Common myeloid progenitor, CD34-positive (primary cell): ENCODE data around the gene CEACAM19.
A peak's percentile ranks its signal among the peaks of the same experiment; 100 is the strongest.
"Not testable (repeated sequence)": the region's sequence is repeated elsewhere in the genome, so short reads cannot be mapped to it uniquely, and the experiment has no call there.

Experiments used
- CTCF ChIA-PET: fragments of 350-600 bp; sonication (Branson Sonifier 250); formaldehyde crosslinking; loops from one replicate; lab custom pipeline; 2021; ENCODE audit warnings: antibody characterized with exemption; lab: Charles Lee
- POLR2A ChIA-PET: fragments of 350-600 bp; sonication (Branson Sonifier 250); formaldehyde crosslinking; loops from one replicate; lab custom pipeline; 2021; ENCODE audit warnings: antibody characterized with exemption; lab: Charles Lee
- DNase-seq, 3 donors: peaks; one replicate each; pipeline versions ENCODE4 v3.0.0 to v3.0.0-alpha.2; 2013
- H3K27ac ChIP-seq, 2 experiments: 1 replicate in 1 of 2; 2 replicates in 1 of 2; pipeline ENCODE4 v1.7.0; 2013; ENCODE audit warnings: inconsistent platforms in 2 of 2, low read length in 2 of 2, mild to moderate bottlenecking in 2 of 2, low read depth in 1 of 2, moderate library complexity in 1 of 2; ENCODE audit not compliant: severe bottlenecking in 2 of 2, insufficient read depth in 1 of 2, poor library complexity in 1 of 2
- H3K27me3 ChIP-seq, 5 experiments: replicated peaks in 2 of 5; 1 replicate in 3 of 5; 2 replicates in 2 of 5; pipeline versions ENCODE4 v1.6.1 to v1.7.0; 2013; ENCODE audit warnings: low read length in 4 of 5, mild to moderate bottlenecking in 2 of 5, moderate library complexity in 2 of 5, inconsistent platforms in 1 of 5; ENCODE audit not compliant: insufficient read depth in 5 of 5, control insufficient read depth in 4 of 5
- H3K36me3 ChIP-seq, 4 experiments: 1 replicate in 2 of 4; 2 replicates in 2 of 4; pipeline versions ENCODE4 v1.6.1 to v1.7.0; 2013; ENCODE audit warnings: low read length in 3 of 4, control low read depth in 1 of 4, mild to moderate bottlenecking in 1 of 4; ENCODE audit not compliant: control insufficient read depth in 4 of 4, insufficient read depth in 4 of 4
- H3K4me1 ChIP-seq, 4 experiments: 1 replicate in 3 of 4; 2 replicates in 1 of 4; pipeline versions ENCODE4 v1.6.1 to v1.7.1; 2013; ENCODE audit warnings: low read length in 3 of 4, mild to moderate bottlenecking in 3 of 4, control low read depth in 1 of 4, inconsistent platforms in 1 of 4, moderate library complexity in 1 of 4; ENCODE audit not compliant: control insufficient read depth in 4 of 4, insufficient read depth in 4 of 4; ENCODE audit errors: control extremely low read depth in 1 of 4
- H3K4me3 ChIP-seq, 7 experiments: 1 replicate in 4 of 7; 2 replicates in 3 of 7; pipeline versions ENCODE4 v1.5.1 to v1.7.0; 2013; ENCODE audit warnings: mild to moderate bottlenecking in 7 of 7, low read length in 6 of 7, moderate library complexity in 6 of 7, inconsistent platforms in 2 of 7, low read depth in 2 of 7, control low read depth in 1 of 7; ENCODE audit not compliant: insufficient read depth in 4 of 7, control insufficient read depth in 1 of 7; ENCODE audit errors: extremely low read depth in 1 of 7
- H3K9me3 ChIP-seq, 5 experiments: 1 replicate in 4 of 5; 2 replicates in 1 of 5; pipeline versions ENCODE4 v1.6.1 to v1.7.1; 2013; ENCODE audit warnings: low read length in 4 of 5, mild to moderate bottlenecking in 2 of 5, inconsistent platforms in 1 of 5, low read depth in 1 of 5, moderate library complexity in 1 of 5; ENCODE audit not compliant: control insufficient read depth in 4 of 5, insufficient read depth in 2 of 5; ENCODE audit errors: control extremely low read depth in 1 of 5
- WGBS: methylation state at CpG from one replicate; pipeline ENCODE4 v1.1.5; 2013; ENCODE audit not compliant: insufficient coverage; 5-methylcytosine and 5-hydroxymethylcytosine counted together

CEACAM19 gene

GRCh38 chr19:44720396-44720795, 49.1 kb downstream of the CEACAM19 start:
- H3K36me3 ChIP-seq, H3K27ac ChIP-seq, H3K27me3 ChIP-seq, H3K9me3 ChIP-seq, H3K4me3 ChIP-seq, DNase-seq: not testable (repeated sequence)
- H3K4me1 ChIP-seq = peaks cover 10 to 69% (median 66%) of the 10 kb centered on the region in 4 experiments
- ChIA-PET POLR2A (interaction anchor here (1.4 kb wide), 1 partner anchor 31 kb away, joined by 4 read pairs; no protein-coding TSS in a partner anchor), CTCF (interaction anchor here (1.3 to 15.1 kb wide), 3 partner anchors 21 to 50 kb away, joined by 4 to 306 read pairs (median 109); no protein-coding TSS in a partner anchor)
- 97% methylated on average over 9 of the region's 9 CpGs for WGBS

- 96% methylated on average over 5 of the region's 6 CpGs for WGBS
- DNase-seq = no peak
- Histone ChIP-seq H3K27ac (no peak overlapping the region), H3K9me3 (peaks cover 0 to under 1% (median 0%) of the 10 kb centered on the region in 5 experiments), H3K27me3 (no peaks in the 10 kb centered on the region), H3K36me3 (no peaks in the 10 kb centered on the region), H3K4me3 (no peak overlapping the region), H3K4me1 (peaks cover 10 to 74% (median 70%) of the 10 kb centered on the region in 4 experiments)
- POLR2A ChIA-PET = interaction anchor here (0.6 to 1.7 kb wide), 2 partner anchors 23 to 33 kb away, joined by 4 to 17 read pairs; no protein-coding TSS in a partner anchor
- CTCF ChIA-PET = interaction anchor here (0.6 to 15.1 kb wide), 10 partner anchors 7 to 889 kb away, joined by 3 to 306 read pairs (median 14); no protein-coding TSS in a partner anchor
Observed at GRCh38 chr19:44720945-44721344, 49.7 kb downstream of the CEACAM19 start.

GRCh38 chr19:44721369-44721768, 50.1 kb downstream of the CEACAM19 start:
- CTCF ChIA-PET = interaction anchor here (0.6 to 15.1 kb wide), 16 partner anchors 8 to 890 kb away, joined by 3 to 306 read pairs (median 6); no protein-coding TSS in a partner anchor
- POLR2A ChIA-PET = interaction anchor here (0.6 to 1.9 kb wide), 6 partner anchors 23 to 50 kb away, joined by 4 to 17 read pairs (median 8); no protein-coding TSS in a partner anchor
- not testable (repeated sequence) for H3K27ac ChIP-seq, H3K27me3 ChIP-seq, H3K4me3 ChIP-seq, H3K9me3 ChIP-seq, DNase-seq, H3K36me3 ChIP-seq
- WGBS = no CpG with 5 or more reads among the region's 5 CpGs
- peaks cover 10 to 77% (median 71%) of the 10 kb centered on the region in 4 experiments for H3K4me1 ChIP-seq

GRCh38 chr19:44722131-44723121, 51.1 kb downstream of the CEACAM19 start:
- H3K9me3 ChIP-seq = no peaks in the 10 kb centered on the region

GRCh38 chr19:44723299-44723951, 52.1 kb downstream of the CEACAM19 start:
- peak in 2 of 3 donors; percentile 79 to 83 for DNase-seq
- ChIA-PET POLR2A (interaction anchor here (0.6 to 2.3 kb wide), 9 partner anchors 9 to 99 kb away, joined by 3 to 18 read pairs (median 4); no protein-coding TSS in a partner anchor), CTCF (interaction anchor here (0.7 to 15.1 kb wide), 35 partner anchors 10 to 230 kb away, joined by 3 to 306 read pairs (median 5); partner anchors contain the start of genes BCAM, BCL3 and NECTIN2)
- Histone ChIP-seq H3K4me3 (peak overlapping the region in 1 of 7 experiments; percentile 2), H3K4me1 (peaks cover 10 to 81% (median 72%) of the 10 kb centered on the region in 4 experiments), H3K9me3 (no peaks in the 10 kb centered on the region), H3K27me3 (no peaks in the 10 kb centered on the region), H3K27ac (no peak overlapping the region), H3K36me3 (no peaks in the 10 kb centered on the region)
- WGBS = 44% methylated on average over 8 of the region's 10 CpGs

More at GRCh38 chr19:44722131-44723121, 51.1 kb downstream of the CEACAM19 start:
- CTCF ChIA-PET = interaction anchor here (1.0 to 15.1 kb wide), 21 partner anchors 9 to 145 kb away, joined by 3 to 306 read pairs (median 7); partner anchors contain the start of genes BCL3 and NECTIN2
- no peaks in the 10 kb centered on the region for H3K36me3 ChIP-seq
- peak overlapping the region in 3 of 7 experiments; percentile 7 to 57 (median 22) for H3K4me3 ChIP-seq
- 11% methylated on average over 14 of the region's 21 CpGs for WGBS
- peak overlapping the region in 1 of 2 experiments; percentile 39 for H3K27ac ChIP-seq
- H3K4me1 ChIP-seq = peaks cover 10 to 79% (median 71%) of the 10 kb centered on the region in 4 experiments
- peak; percentile 78 to 94 (median 94) for DNase-seq
- POLR2A ChIA-PET = interaction anchor here (0.6 to 1.9 kb wide), 11 partner anchors 10 to 152 kb away, joined by 3 to 17 read pairs (median 3); no protein-coding TSS in a partner anchor
- no peaks in the 10 kb centered on the region for H3K27me3 ChIP-seq

DNA sequence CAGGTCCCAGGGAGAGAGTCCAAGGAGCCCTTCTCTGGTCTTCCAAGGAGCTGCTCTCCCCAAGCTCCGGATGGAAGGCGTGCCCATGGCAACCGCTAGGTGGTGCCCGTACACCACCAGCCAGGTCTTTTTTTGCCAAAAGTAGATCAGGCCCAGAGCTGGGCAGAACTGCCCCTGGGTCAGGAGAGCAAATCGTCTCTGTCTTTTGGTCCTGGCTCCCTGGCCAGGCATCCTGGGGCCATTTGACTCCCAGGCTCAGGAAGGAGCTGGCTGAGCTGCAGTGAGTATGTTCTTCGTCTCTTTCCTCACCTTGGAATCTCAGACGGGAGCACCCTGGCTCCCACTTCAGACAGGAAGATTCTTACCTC, 52.7 kb downstream of the CEACAM19 start:
- POLR2A ChIA-PET = interaction anchor here (1.1 to 2.3 kb wide), 5 partner anchors 15 to 47 kb away, joined by 3 to 18 read pairs (median 4); no protein-coding TSS in a partner anchor
- Histone ChIP-seq H3K36me3 (no peaks in the 10 kb centered on the region), H3K9me3 (no peaks in the 10 kb centered on the region), H3K4me1 (peaks cover 10 to 76% (median 68%) of the 10 kb centered on the region in 4 experiments), H3K27ac (no peak overlapping the region), H3K4me3 (peak overlapping the region in 1 of 7 experiments; percentile 2), H3K27me3 (no peaks in the 10 kb centered on the region)
- DNase-seq = peak; percentile 78 to 85 (median 82)
- CTCF ChIA-PET = interaction anchor here (0.7 to 15.1 kb wide), 31 partner anchors 10 to 230 kb away, joined by 3 to 306 read pairs (median 6); partner anchors contain the start of genes BCAM, BCL3 and NECTIN2
- WGBS = 24% methylated on average over 7 of the region's 7 CpGs
